HepG2 (cell line): ENCODE results near the gene SCN7A. TPM values are rescaled to one million over a fixed set of nuclear protein-coding genes. Genes with fewer than 3 reads are reported as not detected.

Source experiments
- ATAC-seq: fragments of 200-7000 bp; cut with Tn5 transposase; 3 replicates; pipeline ENCODE4 v1.9.1; 2020; ENCODE audit warnings: mild to moderate bottlenecking, moderate library complexity
- BruUV-seq: library from RNA; stranded (reverse); fragments of 400-500 nt; replicated peaks from 2 replicates; lab custom pipeline; 2021; lab: Mats Ljungman, UMichigan
- CTCF ChIA-PET: fragments of 300-600 bp; formaldehyde crosslinking; extraction: SDS; loops from one replicate; lab custom pipeline; 2021; ENCODE audit warnings: low total read pairs, inconsistent platforms, low intra/inter-chr PET ratio; lab: Yijun Ruan, JAX
- POLR2A ChIA-PET: fragments of 350-600 bp; sonication (Branson Sonifier 250); formaldehyde crosslinking; loops from one replicate; lab custom pipeline; 2020; ENCODE audit warnings: antibody characterized with exemption, inconsistent platforms; lab: Yijun Ruan, JAX
- DNase-seq: peaks from one replicate; pipeline ENCODE4 v3.0.0-alpha.2; 2015; ENCODE audit warnings: low spot score
- FAIRE-seq: peaks from 3 replicates; lab custom pipeline; 2011; peaks lifted over from hg19 to GRCh38; lab: Jason Lieb, UNC
- H2AFZ ChIP-seq: one replicate; pipeline ENCODE4 v1.6.1; 2011; ENCODE audit warnings: low read length, inconsistent platforms
- H3K27ac ChIP-seq: fragments of 300-600 bp; 3 replicates; pipeline ENCODE4 v1.8.0; 2011; ENCODE audit warnings: mixed run types, mild to moderate bottlenecking, mixed read lengths, low read length, inconsistent platforms; ENCODE audit not compliant: insufficient read depth; ENCODE audit errors: extremely low read length
- H3K27me3 ChIP-seq, 2 experiments: fragments of 200-600 bp in 1 of 2; 2 replicates in 1 of 2; 3 replicates in 1 of 2; pipeline versions ENCODE4 v1.6.0 to v1.8.0; 2011; ENCODE audit warnings: low read length in 2 of 2, mild to moderate bottlenecking in 2 of 2, moderate library complexity in 2 of 2, inconsistent platforms in 1 of 2; ENCODE audit not compliant: insufficient read depth in 2 of 2, control insufficient read depth in 1 of 2
- H3K36me3 ChIP-seq, 2 experiments: fragments of 200-600 bp in 1 of 2; replicated peaks in 1 of 2; 2 replicates in 1 of 2; 3 replicates in 1 of 2; pipeline versions ENCODE4 v1.5.1 to v1.8.0; 2011; ENCODE audit warnings: low read length in 2 of 2, inconsistent platforms in 1 of 2; ENCODE audit not compliant: insufficient read depth in 2 of 2, control insufficient read depth in 1 of 2
- H3K4me1 ChIP-seq: 2 replicates; pipeline ENCODE4 v1.5.1; 2012; ENCODE audit warnings: low read length, inconsistent platforms; ENCODE audit not compliant: insufficient read depth
- H3K4me2 ChIP-seq: 2 replicates; pipeline ENCODE4 v1.6.0; 2011; ENCODE audit warnings: low read depth, low read length, inconsistent platforms
- H3K4me3 ChIP-seq, 3 experiments: fragments of 200-600 bp in 1 of 3; sonication (generic), shearing (Covaris generic) in 1 of 3; replicated peaks in 1 of 3; 2 replicates each; pipeline ENCODE4 v1.5.1; 2011 to 2016; ENCODE audit warnings: low read length in 3 of 3, inconsistent platforms in 2 of 3, low read depth in 2 of 3, mild to moderate bottlenecking in 2 of 3, control low read depth in 1 of 3, mixed read lengths in 1 of 3; ENCODE audit not compliant: insufficient read depth in 1 of 3
- H3K79me2 ChIP-seq: one replicate; pipeline ENCODE4 v1.6.1; 2011; ENCODE audit warnings: low read length, inconsistent platforms; ENCODE audit not compliant: insufficient read depth
- H3K9ac ChIP-seq: 2 replicates; pipeline ENCODE4 v1.6.0; 2011; ENCODE audit warnings: mild to moderate bottlenecking, low read depth, low read length, inconsistent platforms; ENCODE audit not compliant: insufficient read depth
- H3K9me3 ChIP-seq: 2 replicates; pipeline ENCODE4 v1.5.1; 2012; ENCODE audit warnings: mild to moderate bottlenecking, low read length
- H4K20me1 ChIP-seq: 2 replicates; pipeline ENCODE4 v1.6.0; 2011; ENCODE audit warnings: inconsistent platforms, mild to moderate bottlenecking, low read length, moderate library complexity; ENCODE audit not compliant: insufficient read depth
- CHD4 ChIP-seq: fragments of 200-600 bp; sonication (generic); IDR thresholded peaks from 2 replicates; pipeline ENCODE4 v1.7.0; 2017; ENCODE audit warnings: mild to moderate bottlenecking, low read length, borderline replicate concordance
- RARA ChIP-seq: IDR thresholded peaks from 2 replicates; pipeline ENCODE4 v1.6.1; 2016; ENCODE audit warnings: missing genetic modification reagents, missing compliant biosample characterization
- RXRB ChIP-seq: IDR thresholded peaks from 2 replicates; pipeline ENCODE4 v1.6.1; 2016; ENCODE audit warnings: borderline replicate concordance, missing genetic modification reagents, missing compliant biosample characterization
- SPEN ChIP-seq: sonication (generic); formaldehyde crosslinking; IDR thresholded peaks from 2 replicates; pipeline ENCODE4 v1.5.1; 2020; ENCODE audit warnings: low read depth, mild to moderate bottlenecking, missing genetic modification reagents
- STAG1 ChIP-seq: sonication (generic); formaldehyde crosslinking; IDR thresholded peaks from 2 replicates; pipeline ENCODE4 v1.4.0; 2020; ENCODE audit warnings: missing genetic modification reagents
- ZNF430 ChIP-seq: sonication (generic); formaldehyde crosslinking; IDR thresholded peaks from 2 replicates; pipeline ENCODE4 v1.9.0; 2021; ENCODE audit warnings: mild to moderate bottlenecking, missing genetic modification reagents
- ZNF703 ChIP-seq: sonication (generic); formaldehyde crosslinking; IDR thresholded peaks from 2 replicates; pipeline ENCODE4 v1.5.1; 2020; ENCODE audit warnings: missing genetic modification reagents, mild to moderate bottlenecking, moderate library complexity, borderline replicate concordance
- ZSCAN9 ChIP-seq: IDR thresholded peaks from 2 replicates; pipeline ENCODE4 v1.6.1; 2016; ENCODE audit warnings: borderline replicate concordance
- WGBS: methylation state at CpG from one replicate; pipeline ENCODE4 v1.1.6; 2017; ENCODE audit warnings: low lambda C conversion rate; 5-methylcytosine and 5-hydroxymethylcytosine counted together
- in situ Hi-C: cut with HindIII; loops from 2 replicates; pipeline ENCODE4 v1.10.0; 2017; ENCODE audit warnings: low pct_unique_long_range_greater_than_20kb; ENCODE audit not compliant: extremely low pct_ligation_motif_present
- intact Hi-C: fragments of 100-400 bp; cut with micrococcal nuclease; formaldehyde crosslinking; loops from one replicate; pipeline ENCODE4 v1.10.0; 2022; ENCODE audit not compliant: unreplicated experiment
- polyA plus RNA-seq, 8 experiments: library from polyadenylated mRNA; depleted of rRNA in 3 of 8; stranded (reverse) in 7 of 8; unstranded in 1 of 8; fragments of >200 nt; fragmentation: Illumina TruSeq in 4 of 8; extraction: Trizol in 4 of 8; gene quantifications; 2 replicates each; pipeline versions ENCODE4 v1.2.1 to v1.2.3, GENCODE V29; 2011 to 2016; ENCODE audit warnings: low read depth in 4 of 8, missing spikeins in 1 of 8, mixed read lengths in 1 of 8; ENCODE audit not compliant: insufficient read depth in 1 of 8
- total RNA-seq, 5 experiments: library from RNA; depleted of rRNA; stranded (reverse); fragments of >200 nt; fragmentation: Illumina TruSeq; extraction: Trizol; gene quantifications; 2 replicates each; pipeline ENCODE4 v1.2.3, GENCODE V29; 2016; ENCODE audit warnings: low read depth in 1 of 5
- TF ChIP-seq, protein P1 (sequence below), 2 experiments: sonication (generic) in 1 of 2; formaldehyde crosslinking in 1 of 2; IDR thresholded peaks; 2 replicates each; pipeline versions ENCODE4 v1.4.0 to v1.6.1; 2018 to 2020; ENCODE audit warnings: missing genetic modification reagents in 2 of 2, borderline replicate concordance in 1 of 2, low read depth in 1 of 2, mild to moderate bottlenecking in 1 of 2, missing biosample characterization in 1 of 2
- TF ChIP-seq, protein P2 (sequence below): sonication (generic); formaldehyde crosslinking; IDR thresholded peaks from 2 replicates; pipeline ENCODE4 v1.5.0; 2020; ENCODE audit warnings: missing genetic modification reagents, mild to moderate bottlenecking, borderline replicate concordance
- TF ChIP-seq, protein P3 (sequence below): IDR thresholded peaks from 2 replicates; pipeline ENCODE4 v1.6.1; 2012; ENCODE audit warnings: inconsistent platforms
- TF ChIP-seq, protein P4 (sequence below): sonication (generic); formaldehyde crosslinking; IDR thresholded peaks from 2 replicates; pipeline ENCODE4 v1.5.1; 2020; ENCODE audit warnings: missing genetic modification reagents, mild to moderate bottlenecking, borderline replicate concordance
- TF ChIP-seq, protein P5 (sequence below): IDR thresholded peaks from 2 replicates; pipeline ENCODE4 v1.6.1; 2016
- TF ChIP-seq, protein P6 (sequence below): IDR thresholded peaks from 2 replicates; pipeline ENCODE4 v1.6.1; 2018; ENCODE audit warnings: missing genetic modification reagents

Gene SCN7A
- total and polyA plus RNA-seq, 2 of the 13 experiments (the other 11 are each of a cell fraction or from before 2014, with no cell fraction given): 0.01 TPM; not detected in 1

DNA sequence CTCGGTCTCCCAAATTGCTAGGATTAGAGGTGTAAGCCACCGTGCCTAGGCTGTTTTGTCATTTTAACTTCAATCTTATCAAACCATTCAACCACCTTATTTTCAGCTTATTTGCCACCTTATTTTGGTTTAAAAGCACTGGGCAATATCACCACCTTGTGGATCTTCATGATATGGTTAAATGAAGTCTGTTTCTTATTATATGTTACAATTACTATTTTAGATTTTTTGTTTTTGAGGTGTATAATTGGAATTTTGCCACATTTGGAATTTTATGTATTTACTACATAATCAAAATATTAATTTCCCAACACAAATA, 74.5 kb downstream of the SCN7A start (continued):
- TF ChIP-seq ZNF430 (CRISPR knock-in tag): no peak
- no peak for TF ChIP-seq SPEN (CRISPR knock-in tag)
- TF ChIP-seq CHD4: no peak
- peak; percentile 88 for TF ChIP-seq STAG1
- TF ChIP-seq ZNF703 (CRISPR knock-in tag): no peak
- TF ChIP-seq, protein P1, sequence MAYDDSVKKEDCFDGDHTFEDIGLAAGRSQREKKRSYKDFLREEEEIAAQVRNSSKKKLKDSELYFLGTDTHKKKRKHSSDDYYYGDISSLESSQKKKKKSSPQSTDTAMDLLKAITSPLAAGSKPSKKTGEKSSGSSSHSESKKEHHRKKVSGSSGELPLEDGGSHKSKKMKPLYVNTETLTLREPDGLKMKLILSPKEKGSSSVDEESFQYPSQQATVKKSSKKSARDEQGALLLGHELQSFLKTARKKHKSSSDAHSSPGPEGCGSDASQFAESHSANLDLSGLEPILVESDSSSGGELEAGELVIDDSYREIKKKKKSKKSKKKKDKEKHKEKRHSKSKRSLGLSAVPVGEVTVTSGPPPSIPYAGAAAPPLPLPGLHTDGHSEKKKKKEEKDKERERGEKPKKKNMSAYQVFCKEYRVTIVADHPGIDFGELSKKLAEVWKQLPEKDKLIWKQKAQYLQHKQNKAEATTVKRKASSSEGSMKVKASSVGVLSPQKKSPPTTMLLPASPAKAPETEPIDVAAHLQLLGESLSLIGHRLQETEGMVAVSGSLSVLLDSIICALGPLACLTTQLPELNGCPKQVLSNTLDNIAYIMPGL (CRISPR knock-in tag; IDR thresholded peaks at IDR 0.05; ENCODE audit: borderline replicate concordance in 1 of 2, low read depth in 1 of 2): peak in 1 of 2 experiments; percentile 26; a peak in 1 of 4 replicates
- TF ChIP-seq, protein P2, sequence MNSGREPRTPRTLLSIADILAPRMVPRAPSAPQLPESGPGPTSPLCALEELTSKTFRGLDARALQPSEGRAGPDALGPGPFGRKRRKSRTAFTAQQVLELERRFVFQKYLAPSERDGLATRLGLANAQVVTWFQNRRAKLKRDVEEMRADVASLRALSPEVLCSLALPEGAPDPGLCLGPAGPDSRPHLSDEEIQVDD (CRISPR knock-in tag): no peak

DNA sequence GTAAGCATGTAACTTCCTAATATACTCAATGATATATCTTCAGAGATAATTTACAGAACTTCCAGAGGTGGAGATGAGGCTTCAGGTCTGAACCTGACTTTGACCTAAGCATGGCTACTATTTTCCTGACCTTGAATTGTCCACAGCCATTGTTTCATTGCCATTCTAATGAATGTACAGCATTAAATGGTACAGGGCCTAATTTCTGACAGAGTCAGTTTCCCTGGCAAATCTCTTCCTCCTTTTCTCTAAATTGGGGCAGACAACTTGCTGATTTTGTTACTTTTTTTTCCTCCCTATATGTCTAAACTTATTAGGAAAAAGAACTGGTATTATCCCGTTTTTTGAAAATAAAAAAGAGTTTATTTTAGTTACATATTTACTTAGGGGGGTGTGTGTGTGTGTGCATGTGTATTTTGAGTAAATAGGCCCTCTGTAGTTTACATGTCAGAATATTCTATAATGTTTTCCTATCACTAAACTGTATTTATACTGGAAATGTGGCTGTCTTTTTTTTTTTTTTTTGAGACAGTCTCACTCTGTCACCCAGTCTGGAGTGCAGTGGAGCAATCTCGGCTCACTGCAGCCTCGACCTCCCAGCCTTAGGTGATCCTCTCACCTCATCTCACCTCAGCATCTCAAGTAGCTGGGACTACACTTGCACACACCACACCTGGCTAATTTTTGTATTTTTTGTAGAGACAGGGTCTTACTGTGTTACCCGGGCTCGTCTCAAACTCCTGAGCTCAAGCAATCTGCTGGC, 75.0 kb downstream of the SCN7A start:
- ChIA-PET POLR2A (interaction anchor here (0.9 kb wide), 1 partner anchor 8 kb away, joined by 4 read pairs; no protein-coding TSS in a partner anchor), CTCF (interaction anchor here (0.7 to 2.4 kb wide), 4 partner anchors 58 to 465 kb away, joined by 3 to 19 read pairs (median 4); partner anchors contain the start of gene TTC21B)
- Histone ChIP-seq H3K4me3 (peak overlapping the region in 2 of 3 experiments; percentile 19 to 26; a peak in 2 of 6 replicates), H3K27ac (no peak overlapping the region), H3K79me2 (no peaks in the 10 kb centered on the region), H3K4me1 (peaks cover 30% of the 10 kb centered on the region), H4K20me1 (no peaks in the 10 kb centered on the region), H3K36me3 (no peaks in the 10 kb centered on the region), H2AFZ (no peak overlapping the region), H3K9me3 (no peaks in the 10 kb centered on the region), H3K27me3 (no peaks in the 10 kb centered on the region), H3K4me2 (peak overlapping the region; percentile 70), H3K9ac (no peak overlapping the region)
- in situ Hi-C loops (loop anchor here (5.0 kb wide), 1 partner anchor 467 kb away; the partner anchor contains the start of gene TTC21B), intact Hi-C loops (loop anchor here (1.0 to 5.0 kb wide), 6 partner anchors 42 to 1017 kb away; partner anchors contain the start of genes SCN9A and TTC21B)
- no peak for FAIRE-seq
- peak; percentile 78 for ATAC-seq
- WGBS: 16% methylated on average over 5 of the region's 5 CpGs
- BruUV-seq: no TSS peak
- DNase-seq: no peak
- TF ChIP-seq RXRB (CRISPR knock-in tag): 0 out of 2 replicates have a peak, but pooled peaks have one; percentile 15
- TF ChIP-seq, protein P3, sequence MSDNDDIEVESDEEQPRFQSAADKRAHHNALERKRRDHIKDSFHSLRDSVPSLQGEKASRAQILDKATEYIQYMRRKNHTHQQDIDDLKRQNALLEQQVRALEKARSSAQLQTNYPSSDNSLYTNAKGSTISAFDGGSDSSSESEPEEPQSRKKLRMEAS: no peak
- TF ChIP-seq, protein P4, sequence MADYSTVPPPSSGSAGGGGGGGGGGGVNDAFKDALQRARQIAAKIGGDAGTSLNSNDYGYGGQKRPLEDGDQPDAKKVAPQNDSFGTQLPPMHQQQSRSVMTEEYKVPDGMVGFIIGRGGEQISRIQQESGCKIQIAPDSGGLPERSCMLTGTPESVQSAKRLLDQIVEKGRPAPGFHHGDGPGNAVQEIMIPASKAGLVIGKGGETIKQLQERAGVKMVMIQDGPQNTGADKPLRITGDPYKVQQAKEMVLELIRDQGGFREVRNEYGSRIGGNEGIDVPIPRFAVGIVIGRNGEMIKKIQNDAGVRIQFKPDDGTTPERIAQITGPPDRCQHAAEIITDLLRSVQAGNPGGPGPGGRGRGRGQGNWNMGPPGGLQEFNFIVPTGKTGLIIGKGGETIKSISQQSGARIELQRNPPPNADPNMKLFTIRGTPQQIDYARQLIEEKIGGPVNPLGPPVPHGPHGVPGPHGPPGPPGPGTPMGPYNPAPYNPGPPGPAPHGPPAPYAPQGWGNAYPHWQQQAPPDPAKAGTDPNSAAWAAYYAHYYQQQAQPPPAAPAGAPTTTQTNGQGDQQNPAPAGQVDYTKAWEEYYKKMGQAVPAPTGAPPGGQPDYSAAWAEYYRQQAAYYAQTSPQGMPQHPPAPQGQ: no peak
- no peak for TF ChIP-seq ZSCAN9 (CRISPR knock-in tag)
- TF ChIP-seq, protein P5, sequence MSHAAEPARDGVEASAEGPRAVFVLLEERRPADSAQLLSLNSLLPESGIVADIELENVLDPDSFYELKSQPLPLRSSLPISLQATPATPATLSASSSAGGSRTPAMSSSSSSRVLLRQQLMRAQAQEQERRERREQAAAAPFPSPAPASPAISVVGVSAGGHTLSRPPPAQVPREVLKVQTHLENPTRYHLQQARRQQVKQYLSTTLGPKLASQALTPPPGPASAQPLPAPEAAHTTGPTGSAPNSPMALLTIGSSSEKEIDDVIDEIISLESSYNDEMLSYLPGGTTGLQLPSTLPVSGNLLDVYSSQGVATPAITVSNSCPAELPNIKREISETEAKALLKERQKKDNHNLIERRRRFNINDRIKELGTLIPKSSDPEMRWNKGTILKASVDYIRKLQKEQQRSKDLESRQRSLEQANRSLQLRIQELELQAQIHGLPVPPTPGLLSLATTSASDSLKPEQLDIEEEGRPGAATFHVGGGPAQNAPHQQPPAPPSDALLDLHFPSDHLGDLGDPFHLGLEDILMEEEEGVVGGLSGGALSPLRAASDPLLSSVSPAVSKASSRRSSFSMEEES (CRISPR knock-in tag): 0 out of 2 replicates have a peak, but pooled peaks have one; percentile 6
- TF ChIP-seq, protein P6, sequence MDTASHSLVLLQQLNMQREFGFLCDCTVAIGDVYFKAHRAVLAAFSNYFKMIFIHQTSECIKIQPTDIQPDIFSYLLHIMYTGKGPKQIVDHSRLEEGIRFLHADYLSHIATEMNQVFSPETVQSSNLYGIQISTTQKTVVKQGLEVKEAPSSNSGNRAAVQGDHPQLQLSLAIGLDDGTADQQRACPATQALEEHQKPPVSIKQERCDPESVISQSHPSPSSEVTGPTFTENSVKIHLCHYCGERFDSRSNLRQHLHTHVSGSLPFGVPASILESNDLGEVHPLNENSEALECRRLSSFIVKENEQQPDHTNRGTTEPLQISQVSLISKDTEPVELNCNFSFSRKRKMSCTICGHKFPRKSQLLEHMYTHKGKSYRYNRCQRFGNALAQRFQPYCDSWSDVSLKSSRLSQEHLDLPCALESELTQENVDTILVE (CRISPR knock-in tag): no peak
- TF ChIP-seq RARA (CRISPR knock-in tag): peak; percentile 54; the same call in 1 of the 2 replicates
